Measurements from ENCODE around the gene SERINC5.

The SERINC5 gene

GRCh38 chr5:80067016-80067415 lies 188.8 kb downstream of the SERINC5 start:
- DNase-seq (ENCODE audit: low spot score) = no peak

- no peak for DNase-seq (ENCODE audit: low spot score)
Measured at GRCh38 chr5:80064124-80064523, 191.7 kb downstream of the SERINC5 start.
